ENCODE measurements around the gene FBXL16.
A peak's percentile ranks its signal among the peaks of the same experiment; 100 is the strongest.
"Not testable (repeated sequence)": the region's sequence is repeated elsewhere in the genome, so short reads cannot be mapped to it uniquely, and the experiment has no call there.

Gene FBXL16

GRCh38 chr16:705431-706188 lies at the start of gene FBXL16:
Gene FBXL16 (minus strand): TSS chr16:705801. CDS start chr16:697405, 8,396 bp downstream.
- DNase-seq: no peak

GRCh38 chr16:754656-755055 lies 49.1 kb upstream of the FBXL16 start:
- DNase-seq: no peak

GRCh38 chr16:754121-754607 lies 48.6 kb upstream of the FBXL16 start:
- not testable (repeated sequence) for DNase-seq

GRCh38 chr16:752007-752312 lies 46.4 kb upstream of the FBXL16 start:
- no peak for DNase-seq

- DNase-seq: no peak
Measured at GRCh38 chr16:751152-752006, 45.8 kb upstream of the FBXL16 start.

GRCh38 chr16:750485-750884 lies 44.9 kb upstream of the FBXL16 start:
- DNase-seq: no peak

GRCh38 chr16:749010-749409 lies 43.4 kb upstream of the FBXL16 start:
- no peak for DNase-seq

GRCh38 chr16:747978-748746 lies 42.6 kb upstream of the FBXL16 start:
- no peak for DNase-seq

GRCh38 chr16:746637-747036 lies 41.0 kb upstream of the FBXL16 start:
- DNase-seq: no peak

- no peak for DNase-seq
Measured at GRCh38 chr16:745739-746138, 40.1 kb upstream of the FBXL16 start.

GRCh38 chr16:743794-744500 lies 38.3 kb upstream of the FBXL16 start:
- no peak for DNase-seq

- not testable (repeated sequence) for DNase-seq
Measured at GRCh38 chr16:742894-743293, 37.3 kb upstream of the FBXL16 start.

GRCh38 chr16:741986-742629 lies 36.5 kb upstream of the FBXL16 start:
- no peak for DNase-seq

- peak; percentile 78 for DNase-seq
Measured at GRCh38 chr16:740764-741505, 35.3 kb upstream of the FBXL16 start, which contains the start of gene CIAO3. Gene CIAO3 (minus strand): TSS chr16:740997. CDS start chr16:740985, 12 bp downstream.

GRCh38 chr16:740459-740763 lies 34.8 kb upstream of the FBXL16 start:
- DNase-seq: no peak

- no peak for DNase-seq
Measured at GRCh38 chr16:739560-740458, 34.2 kb upstream of the FBXL16 start.

GRCh38 chr16:736936-737481 lies 31.4 kb upstream of the FBXL16 start:
- DNase-seq: no peak

GRCh38 chr16:735982-736453 lies 30.4 kb upstream of the FBXL16 start:
- DNase-seq: no peak

- DNase-seq: no peak
Measured at GRCh38 chr16:734981-735881, 29.6 kb upstream of the FBXL16 start.

All from KG1 (cell line).